Liver (tissue), 3 donors: ENCODE results near the gene MEIOC.
"Not testable (repeated sequence)": the region's sequence is repeated elsewhere in the genome, so short reads cannot be mapped to it uniquely, and the experiment has no call there.

ENCODE experiments used
- CTCF ChIP-seq: fragments of 150-350 bp; IDR thresholded peaks from 2 replicates; pipeline ENCODE4 v1.5.1; 2017; ENCODE audit warnings: improper control_type of control experiment, low read depth, low read length; ENCODE audit not compliant: missing input control
- RAD21 ChIP-seq, 2 donors: IDR thresholded peaks; 2 replicates each; pipeline ENCODE4 v1.6.1; 2016; ENCODE audit warnings: antibody characterized with exemption in 2 of 2, mild to moderate bottlenecking in 2 of 2
- SP1 ChIP-seq: IDR thresholded peaks from 2 replicates; pipeline ENCODE4 v1.6.1; 2018; ENCODE audit warnings: antibody characterized with exemption, mild to moderate bottlenecking
- donor health status: healthy.
- donor health status: healthy.

- TF ChIP-seq CTCF; RAD21 (IDR thresholded peaks at IDR 0.05); SP1: not testable (repeated sequence)
These were observed 27.0 kb downstream of the MEIOC start for GRCh38 chr17:44683303-44683702.
